RWPE2 (cell line): Measurements from ENCODE around the gene FFAR3.
"Not testable (repeated sequence)": the region's sequence is repeated elsewhere in the genome, so short reads cannot be mapped to it uniquely, and the experiment has no call there.

ENCODE experiments used
- ATAC-seq: fragments of 200-7000 bp; cut with Tn5 transposase; 3 replicates; pipeline ENCODE4 v1.9.1; 2021; ENCODE audit warnings: low read depth
- DNase-seq: peaks from one replicate; pipeline ENCODE4 v3.0.0-alpha.2; 2020; ENCODE audit warnings: low spot score
- H3K27ac ChIP-seq: fragments of 450-650 bp; 2 replicates; pipeline ENCODE4 v1.5.1; 2017; ENCODE audit warnings: mild to moderate bottlenecking; ENCODE audit not compliant: poor library complexity, severe bottlenecking
- H3K27me3 ChIP-seq: fragments of 250-450 bp; sonication (Bioruptor Pico); 2 replicates; pipeline ENCODE4 v1.5.1; 2021; ENCODE audit warnings: mild to moderate bottlenecking, moderate library complexity; ENCODE audit not compliant: insufficient read depth, poor library complexity, severe bottlenecking
- H3K36me3 ChIP-seq: fragments of 250-450 bp; sonication (Bioruptor Pico); 2 replicates; pipeline ENCODE4 v1.5.1; 2020; ENCODE audit warnings: low read depth, mild to moderate bottlenecking, moderate library complexity
- H3K4me1 ChIP-seq: fragments of 250-450 bp; sonication (Bioruptor Pico); 2 replicates; pipeline ENCODE4 v1.5.1; 2021; ENCODE audit warnings: mild to moderate bottlenecking, moderate library complexity; ENCODE audit not compliant: insufficient read depth, poor library complexity, severe bottlenecking
- H3K4me3 ChIP-seq: fragments of 250-450 bp; sonication (Bioruptor Pico); 2 replicates; pipeline ENCODE4 v1.5.1; 2021; ENCODE audit warnings: mild to moderate bottlenecking, moderate library complexity; ENCODE audit not compliant: severe bottlenecking
- H3K9me3 ChIP-seq: fragments of 250-450 bp; sonication (Bioruptor Pico); 2 replicates; pipeline ENCODE4 v1.5.1; 2021; ENCODE audit warnings: mild to moderate bottlenecking, moderate library complexity; ENCODE audit not compliant: severe bottlenecking
- TF ChIP-seq, protein P1 (sequence below): fragments of 450-650 bp; IDR thresholded peaks from one replicate; pipeline ENCODE4 v1.5.1; 2017; ENCODE audit warnings: mild to moderate bottlenecking, moderate library complexity; ENCODE audit not compliant: poor library complexity, severe bottlenecking

Gene FFAR3

DNA sequence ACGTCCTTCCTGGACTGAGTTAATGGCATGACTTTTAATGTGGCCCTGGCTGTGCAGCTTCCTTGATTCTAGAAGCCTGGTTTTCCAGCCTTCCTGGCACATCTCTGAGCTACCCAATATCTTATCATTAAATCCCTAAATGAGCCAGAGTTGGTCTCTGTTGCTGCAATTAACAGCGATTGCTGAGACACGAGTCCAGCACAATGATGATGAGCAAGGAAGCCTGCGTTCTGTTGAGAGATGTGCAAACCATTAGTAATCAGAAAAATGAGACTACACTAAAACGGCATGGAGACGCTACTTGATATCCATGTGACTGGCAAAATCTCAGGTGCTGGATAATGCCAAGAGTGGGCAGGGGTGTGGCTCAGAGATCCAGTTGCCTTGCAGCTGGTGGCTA, 38.8 kb downstream of the FFAR3 start:
- ATAC-seq (no peak), DNase-seq (peak; percentile 19)
- Histone ChIP-seq H3K4me1 (no peaks in the 10 kb centered on the region), H3K36me3 (no peaks in the 10 kb centered on the region), H3K4me3 (no peak overlapping the region), H3K27ac (no peak overlapping the region), H3K27me3 (no peaks in the 10 kb centered on the region), H3K9me3 (no peaks in the 10 kb centered on the region)
- TF ChIP-seq, protein P1, sequence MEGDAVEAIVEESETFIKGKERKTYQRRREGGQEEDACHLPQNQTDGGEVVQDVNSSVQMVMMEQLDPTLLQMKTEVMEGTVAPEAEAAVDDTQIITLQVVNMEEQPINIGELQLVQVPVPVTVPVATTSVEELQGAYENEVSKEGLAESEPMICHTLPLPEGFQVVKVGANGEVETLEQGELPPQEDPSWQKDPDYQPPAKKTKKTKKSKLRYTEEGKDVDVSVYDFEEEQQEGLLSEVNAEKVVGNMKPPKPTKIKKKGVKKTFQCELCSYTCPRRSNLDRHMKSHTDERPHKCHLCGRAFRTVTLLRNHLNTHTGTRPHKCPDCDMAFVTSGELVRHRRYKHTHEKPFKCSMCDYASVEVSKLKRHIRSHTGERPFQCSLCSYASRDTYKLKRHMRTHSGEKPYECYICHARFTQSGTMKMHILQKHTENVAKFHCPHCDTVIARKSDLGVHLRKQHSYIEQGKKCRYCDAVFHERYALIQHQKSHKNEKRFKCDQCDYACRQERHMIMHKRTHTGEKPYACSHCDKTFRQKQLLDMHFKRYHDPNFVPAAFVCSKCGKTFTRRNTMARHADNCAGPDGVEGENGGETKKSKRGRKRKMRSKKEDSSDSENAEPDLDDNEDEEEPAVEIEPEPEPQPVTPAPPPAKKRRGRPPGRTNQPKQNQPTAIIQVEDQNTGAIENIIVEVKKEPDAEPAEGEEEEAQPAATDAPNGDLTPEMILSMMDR: no peak

DNA sequence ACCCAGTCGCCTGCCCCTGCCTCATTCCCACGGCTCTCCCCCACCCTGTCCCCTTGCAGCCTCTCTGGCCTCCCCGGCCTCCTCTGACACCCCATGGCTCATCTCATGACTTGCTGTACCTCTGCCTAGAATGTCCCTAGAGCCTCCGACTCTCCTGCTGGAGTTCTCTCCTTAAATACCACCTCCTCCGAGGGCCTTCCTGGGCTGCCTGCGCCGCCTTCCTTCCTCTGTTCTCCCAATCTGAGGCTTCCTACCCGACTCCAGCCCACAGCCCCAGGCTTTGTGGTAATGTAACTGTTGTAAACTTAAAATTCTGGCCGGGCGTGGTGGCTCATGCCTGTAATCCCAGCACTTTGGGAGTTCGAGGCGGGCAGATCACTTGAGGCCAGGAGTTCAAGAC, 40.3 kb downstream of the FFAR3 start:
- DNase-seq: peak; percentile 34
- Histone ChIP-seq H3K36me3 (no peaks in the 10 kb centered on the region), H3K9me3 (no peaks in the 10 kb centered on the region), H3K27ac (no peak overlapping the region), H3K4me1 (no peaks in the 10 kb centered on the region), H3K4me3 (no peak overlapping the region), H3K27me3 (no peaks in the 10 kb centered on the region)
- no peak for ATAC-seq
- TF ChIP-seq, protein P1: no peak

DNA sequence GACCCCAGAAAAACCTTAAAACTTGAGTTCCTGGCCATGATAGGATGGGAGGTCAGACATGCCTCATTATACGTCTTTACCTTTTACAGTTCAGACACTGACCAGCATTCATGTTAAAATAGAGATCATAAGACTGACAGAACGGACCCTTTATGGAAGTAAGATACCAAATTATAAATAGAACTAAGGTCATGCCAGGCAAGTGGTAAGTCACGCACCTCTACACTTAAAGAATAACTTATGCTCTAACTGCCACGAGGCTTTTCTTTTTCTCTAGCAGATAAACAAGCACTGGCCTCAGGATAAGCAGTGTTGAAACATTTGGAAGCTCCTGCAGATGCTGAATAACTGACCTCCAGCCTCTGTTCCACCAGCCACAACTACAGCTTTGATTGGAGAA, 41.0 kb downstream of the FFAR3 start:
- no peak for DNase-seq

DNA sequence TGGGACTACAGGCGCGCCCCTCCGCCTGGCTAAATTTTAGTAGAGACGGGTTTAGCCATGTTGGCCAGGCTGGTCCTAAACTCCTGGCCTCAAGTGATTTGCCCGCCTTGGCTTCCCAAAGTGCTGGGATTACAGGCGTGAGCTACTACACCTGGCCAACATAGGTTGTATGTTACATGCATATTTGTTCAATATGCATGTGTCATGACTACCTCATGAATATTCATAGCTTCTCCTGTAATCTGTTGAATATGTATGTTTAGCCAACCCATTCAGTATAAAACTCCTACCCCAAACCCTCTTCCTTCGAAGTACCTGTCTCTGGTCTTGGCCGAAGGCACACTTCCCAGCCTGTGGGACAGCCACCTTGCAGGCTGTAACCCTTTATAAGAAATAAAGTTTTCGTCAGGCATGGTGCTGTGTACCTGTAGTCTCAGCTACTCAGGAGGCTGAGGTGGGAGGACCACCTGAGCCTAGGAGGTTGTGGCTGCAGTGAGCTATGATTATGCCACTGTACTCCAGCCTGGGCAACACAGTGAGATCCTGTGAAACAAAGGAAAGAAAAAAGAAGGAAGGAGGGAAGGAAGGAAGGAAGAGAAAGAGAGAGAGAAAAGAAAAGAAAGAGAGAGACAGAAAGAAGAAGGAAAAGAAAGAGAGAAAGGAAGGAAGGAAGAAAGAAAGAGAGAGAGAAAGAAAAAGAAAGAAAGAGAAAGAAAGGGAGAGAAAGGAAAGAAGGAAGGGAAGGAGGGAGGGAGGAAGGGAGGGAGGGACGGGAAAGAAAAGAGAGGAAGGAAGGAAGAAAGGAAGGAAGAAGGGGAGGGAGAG, 41.9 kb downstream of the FFAR3 start:
- no peak overlapping the region for H3K27ac ChIP-seq
- H3K4me3 ChIP-seq: no peak overlapping the region
- H3K36me3 ChIP-seq: no peaks in the 10 kb centered on the region
- no peak for ATAC-seq
- no peaks in the 10 kb centered on the region for H3K9me3 ChIP-seq
- TF ChIP-seq, protein P1: no peak
- no peaks in the 10 kb centered on the region for H3K27me3 ChIP-seq
- DNase-seq: peak; percentile 1
- H3K4me1 ChIP-seq: peaks cover 3% of the 10 kb centered on the region

More for the DNA sequence above, 41.0 kb downstream of the FFAR3 start:
- Histone ChIP-seq H3K36me3 (no peaks in the 10 kb centered on the region), H3K27ac (no peak overlapping the region), H3K9me3 (no peaks in the 10 kb centered on the region), H3K27me3 (no peaks in the 10 kb centered on the region), H3K4me1 (no peaks in the 10 kb centered on the region), H3K4me3 (no peak overlapping the region)
- no peak for ATAC-seq
- TF ChIP-seq, protein P1: no peak

DNA sequence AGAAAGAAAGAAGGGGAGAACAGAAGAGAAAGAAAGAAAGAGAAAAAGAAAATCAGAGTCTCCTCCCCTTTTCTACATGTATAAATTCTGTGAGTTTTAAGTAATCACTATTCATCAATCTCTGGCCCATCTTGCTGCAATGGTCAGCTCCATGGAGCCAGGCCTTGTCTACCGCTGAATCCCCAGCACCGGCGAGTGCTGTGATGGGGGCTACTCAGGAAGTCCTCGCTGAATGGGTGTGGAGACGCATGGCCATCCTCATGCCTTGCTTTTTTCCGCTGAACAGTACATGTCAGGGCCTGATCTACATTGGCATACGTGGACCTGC, 42.5 kb downstream of the FFAR3 start:
- H3K9me3 ChIP-seq: no peaks in the 10 kb centered on the region
- H3K27ac ChIP-seq: no peak overlapping the region
- peak; percentile 13 for DNase-seq
- TF ChIP-seq, protein P1: no peak
- H3K27me3 ChIP-seq: no peaks in the 10 kb centered on the region
- no peak for ATAC-seq
- H3K4me1 ChIP-seq: peaks cover 3% of the 10 kb centered on the region
- H3K4me3 ChIP-seq: no peak overlapping the region
- H3K36me3 ChIP-seq: no peaks in the 10 kb centered on the region

DNA sequence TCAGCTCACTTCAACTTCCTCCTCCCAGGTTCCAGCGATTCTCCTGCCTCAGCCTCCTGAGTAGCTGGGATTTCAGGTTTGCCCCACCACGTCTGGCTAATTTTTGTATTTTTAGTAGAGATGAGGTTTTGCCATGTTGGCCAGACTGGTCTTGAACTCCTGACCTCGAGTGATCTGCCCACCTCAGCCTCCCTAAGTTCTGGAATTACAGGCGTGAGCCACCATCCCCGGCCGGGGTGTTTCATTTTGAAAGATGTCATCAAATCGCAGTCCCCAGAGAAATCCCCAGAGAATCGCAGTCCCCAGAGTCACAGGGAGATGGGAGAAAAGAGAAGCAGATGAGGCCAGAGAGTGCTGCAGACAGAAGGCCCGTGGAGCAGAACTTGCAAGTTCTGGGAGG, 43.2 kb downstream of the FFAR3 start:
- not testable (repeated sequence) for H3K27ac ChIP-seq, H3K4me3 ChIP-seq, H3K27me3 ChIP-seq, H3K4me1 ChIP-seq, ATAC-seq, DNase-seq, H3K9me3 ChIP-seq, H3K36me3 ChIP-seq
